Measurements from ENCODE around the gene IRF2.

The IRF2 gene

GRCh38 chr4:184476695-184477094 is 2.3 kb upstream of the IRF2 start:
- in situ Hi-C loops (cut with MboI; ENCODE audit: low sequenced_read_pairs, unreplicated experiment) = loop anchor here (10.0 kb wide), 1 partner anchor 58 kb away; no protein-coding TSS in a partner anchor
- no peak for TF ChIP-seq CTCF (IDR thresholded peaks at IDR 0.05; ENCODE audit: borderline replicate concordance, control extremely low read depth, extremely low read depth, insufficient read depth, missing control alignments)
- DNase-seq (ENCODE audit: low spot score) = no peak

GRCh38 chr4:184475498-184475897 is 1.1 kb upstream of the IRF2 start:
- in situ Hi-C loops (cut with MboI; ENCODE audit: low sequenced_read_pairs, unreplicated experiment) = loop anchor here (10.0 kb wide), 1 partner anchor 59 kb away; no protein-coding TSS in a partner anchor
- no peak for DNase-seq (ENCODE audit: low spot score)
- no peak for TF ChIP-seq CTCF (IDR thresholded peaks at IDR 0.05; ENCODE audit: borderline replicate concordance, control extremely low read depth, extremely low read depth, insufficient read depth, missing control alignments)

- in situ Hi-C loops (cut with MboI; ENCODE audit: low sequenced_read_pairs, unreplicated experiment) = loop anchor here (10.0 kb wide), 1 partner anchor 60 kb away; no protein-coding TSS in a partner anchor
- DNase-seq (ENCODE audit: low spot score) = peak; percentile 59
- no peak for TF ChIP-seq CTCF (IDR thresholded peaks at IDR 0.05; ENCODE audit: borderline replicate concordance, control extremely low read depth, extremely low read depth, insufficient read depth, missing control alignments)
Observed at GRCh38 chr4:184475096-184475461, 729 bp upstream of the IRF2 start.

- TF ChIP-seq CTCF (IDR thresholded peaks at IDR 0.05; ENCODE audit: borderline replicate concordance, control extremely low read depth, extremely low read depth, insufficient read depth, missing control alignments) = no peak
- DNase-seq (ENCODE audit: low spot score) = peak; percentile 61
- in situ Hi-C loops (cut with MboI; ENCODE audit: low sequenced_read_pairs, unreplicated experiment) = loop anchor here (10.0 kb wide), 1 partner anchor 61 kb away; no protein-coding TSS in a partner anchor
Observed at GRCh38 chr4:184473499-184474262, 669 bp downstream of the IRF2 start.

GRCh38 chr4:184472614-184473498 is 1.5 kb downstream of the IRF2 start:
- no peak for TF ChIP-seq CTCF (IDR thresholded peaks at IDR 0.05; ENCODE audit: borderline replicate concordance, control extremely low read depth, extremely low read depth, insufficient read depth, missing control alignments)
- in situ Hi-C loops (cut with MboI; ENCODE audit: low sequenced_read_pairs, unreplicated experiment) = loop anchor here (10.0 kb wide), 1 partner anchor 62 kb away; no protein-coding TSS in a partner anchor
- DNase-seq (ENCODE audit: low spot score) = peak; percentile 76

GRCh38 chr4:184471881-184472613 is 2.3 kb downstream of the IRF2 start:
- in situ Hi-C loops (cut with MboI; ENCODE audit: low sequenced_read_pairs, unreplicated experiment) = loop anchor here (10.0 kb wide), 1 partner anchor 63 kb away; no protein-coding TSS in a partner anchor
- TF ChIP-seq CTCF (IDR thresholded peaks at IDR 0.05; ENCODE audit: borderline replicate concordance, control extremely low read depth, extremely low read depth, insufficient read depth, missing control alignments) = peak; percentile 27
- peak; percentile 42 for DNase-seq (ENCODE audit: low spot score)

Data from GM13976 (cell line).